ENCODE measurements around the gene MAN2A2.

MAN2A2 gene

GRCh38 chr15:90947577-90948357, 44.7 kb downstream of the MAN2A2 start:
- no peak for DNase-seq

GRCh38 chr15:90948506-90948905, 45.4 kb downstream of the MAN2A2 start:
- DNase-seq, result no peak

GRCh38 chr15:90949979-90950675, 47.0 kb downstream of the MAN2A2 start:
- DNase-seq, result no peak

- no peak for DNase-seq
Measured at GRCh38 chr15:90950676-90951075, 47.6 kb downstream of the MAN2A2 start.

- no peak for DNase-seq
Measured at GRCh38 chr15:90952901-90953677, 50.0 kb downstream of the MAN2A2 start.

- DNase-seq, result no peak
Measured at GRCh38 chr15:90953947-90954711, 51.0 kb downstream of the MAN2A2 start.

GRCh38 chr15:90954712-90955623, 51.9 kb downstream of the MAN2A2 start, which contains the start of gene RCCD1:
Gene RCCD1, plus strand, starts transcription at chr15:90954884. Its CDS starts 1,851 bp downstream, at chr15:90956735.
- peak in 1 of 2 experiments; percentile 28 for DNase-seq

- DNase-seq, result no peak
Measured at GRCh38 chr15:90955624-90956273, 52.6 kb downstream of the MAN2A2 start.

- no peak for DNase-seq
Measured at GRCh38 chr15:90956274-90957030, 53.4 kb downstream of the MAN2A2 start.

GRCh38 chr15:90957031-90957790, 54.1 kb downstream of the MAN2A2 start:
- DNase-seq, result no peak

GRCh38 chr15:90957791-90958190, 54.7 kb downstream of the MAN2A2 start:
- no peak for DNase-seq

GRCh38 chr15:90959028-90959595, 56.0 kb downstream of the MAN2A2 start:
- DNase-seq, result no peak

GRCh38 chr15:90959894-90960293, 56.8 kb downstream of the MAN2A2 start:
- peak; percentile 69 to 73 for DNase-seq

GRCh38 chr15:90960298-90961091, 57.4 kb downstream of the MAN2A2 start:
- DNase-seq, result peak in 1 of 2 experiments; percentile 39

GRCh38 chr15:90962021-90962420, 58.9 kb downstream of the MAN2A2 start:
- DNase-seq, result no peak

- DNase-seq, result no peak
Measured at GRCh38 chr15:90966262-90966661, 63.2 kb downstream of the MAN2A2 start.

GRCh38 chr15:90967206-90967605, 64.1 kb downstream of the MAN2A2 start:
- no peak for DNase-seq

GRCh38 chr15:90968434-90968833, 65.3 kb downstream of the MAN2A2 start:
- no peak for DNase-seq

Measured in NCI-H446 (cell line).